HG03432 (cell line): ENCODE measurements around the gene CSTF3.
"Not testable (repeated sequence)": the region's sequence is repeated elsewhere in the genome, so short reads cannot be mapped to it uniquely, and the experiment has no call there.

Experiments used
- ATAC-seq: cut with Tn5 transposase; IDR thresholded peaks from one replicate; pipeline ENCODE4 v1.9.1; 2021; ENCODE audit warnings: mild to moderate bottlenecking, moderate library complexity; ENCODE audit not compliant: unreplicated experiment

Gene CSTF3

DNA sequence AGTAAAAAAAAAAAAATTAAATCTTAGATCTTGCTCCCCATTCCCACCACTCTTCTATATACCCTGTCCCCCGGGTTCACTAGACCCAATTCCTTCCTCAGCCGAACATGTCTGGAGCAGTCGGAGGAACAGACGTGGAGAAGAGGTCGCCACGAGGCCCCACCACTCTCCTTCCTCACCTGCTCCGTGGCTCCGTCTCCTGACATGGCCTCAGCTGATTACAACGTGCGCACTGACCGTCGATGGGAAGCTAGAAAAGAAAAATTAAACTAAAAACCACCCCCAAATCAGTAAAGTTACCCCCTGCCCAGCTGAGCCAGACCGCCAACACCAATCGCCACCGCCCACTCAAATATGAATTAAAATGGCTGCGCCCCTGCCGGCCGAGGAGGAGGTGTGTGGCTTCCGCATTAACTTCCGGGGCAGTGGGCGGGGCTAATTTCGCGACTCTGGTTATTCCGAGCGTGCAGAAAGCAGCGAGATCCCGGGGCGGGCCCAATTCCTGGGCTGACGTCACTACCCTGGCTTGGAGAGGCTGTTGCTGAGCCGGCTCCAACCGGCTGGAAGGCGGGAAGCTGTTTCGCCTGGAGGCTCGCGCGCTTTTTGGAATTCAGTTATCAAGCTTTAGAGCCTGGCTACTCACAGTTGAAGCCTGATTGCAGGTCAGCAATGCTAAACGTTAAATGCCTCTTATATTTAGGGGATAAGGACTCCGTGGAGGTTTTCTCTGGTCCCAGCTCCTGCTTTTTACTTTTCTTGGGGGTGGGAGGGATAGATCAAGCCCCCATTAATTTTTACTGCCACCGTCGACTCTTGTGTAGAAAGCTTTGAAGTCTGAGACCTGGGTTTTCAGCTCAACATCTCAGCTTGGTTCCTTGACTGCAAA is at the start of gene CSTF3:
CSTF3 (minus strand) TSS at position 361 of the 886 bp plus-strand sequence; CDS start at position 206, 155 bp downstream.
- ATAC-seq = peak; percentile 92

GRCh38 chr11:33208150-33208549 is 46.9 kb upstream of the CSTF3 start:
- ATAC-seq = no peak

DNA sequence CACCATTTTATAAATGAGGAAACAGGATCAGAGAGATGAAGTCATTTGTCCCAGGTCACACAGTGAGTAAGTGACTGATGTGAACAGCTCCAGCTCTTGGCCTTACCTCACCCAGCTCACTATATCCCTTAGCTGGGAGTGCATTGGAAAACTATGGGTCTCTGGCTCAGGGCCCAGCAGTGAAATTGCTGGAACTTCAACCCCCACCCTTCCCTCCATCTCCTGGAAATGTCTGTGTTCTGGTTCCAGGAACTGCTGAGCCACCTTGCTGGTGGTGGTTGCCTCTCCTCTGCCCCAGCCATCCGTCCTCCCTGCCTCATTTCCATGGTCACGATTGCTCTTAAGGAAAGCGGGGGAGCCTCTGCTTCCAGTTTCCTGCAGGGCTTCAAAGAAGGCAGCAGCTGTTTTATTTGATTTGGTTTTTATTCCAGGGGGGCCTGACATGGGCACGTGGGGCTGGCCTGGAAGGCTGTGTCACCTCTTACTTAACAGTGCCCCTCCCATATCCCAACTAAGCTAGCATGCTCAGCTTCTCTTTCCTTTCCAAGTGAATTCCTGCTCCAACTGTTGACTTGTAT is 46.2 kb upstream of the CSTF3 start:
- no peak for ATAC-seq

GRCh38 chr11:33197915-33198727 is 36.8 kb upstream of the CSTF3 start:
- no peak for ATAC-seq

DNA sequence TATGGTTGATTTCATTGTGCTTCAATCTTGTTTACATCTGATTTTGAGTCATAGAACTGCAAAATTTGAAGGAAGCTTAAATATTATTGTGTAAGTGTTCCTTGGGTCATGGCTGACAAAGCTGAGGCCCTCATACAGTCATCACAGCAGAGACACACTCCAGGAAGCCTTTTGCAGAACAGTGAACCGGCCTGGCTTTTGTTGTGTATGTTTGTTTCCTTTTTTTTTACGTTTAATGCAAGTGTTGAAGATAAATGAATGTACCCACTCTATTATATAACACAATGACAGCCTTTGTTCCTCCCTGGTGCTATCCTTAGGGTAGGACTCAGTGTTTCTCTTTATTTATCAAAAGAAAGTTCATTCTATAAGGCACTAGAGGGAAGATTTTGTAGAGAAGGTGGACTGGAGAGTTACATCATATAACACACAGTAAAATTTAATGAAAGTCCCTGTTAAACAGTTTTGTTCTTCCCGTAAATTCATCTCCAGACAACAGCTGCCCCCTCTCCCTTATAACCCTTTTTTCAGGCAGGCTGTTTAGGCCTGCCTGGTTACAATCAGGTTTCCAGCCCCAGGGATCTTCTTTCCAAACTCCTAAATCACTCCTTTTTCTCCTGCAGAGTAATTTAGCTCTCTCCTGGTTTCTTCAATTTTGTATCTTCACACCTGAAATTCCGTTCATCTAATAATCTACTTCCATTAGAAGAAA is 34.3 kb upstream of the CSTF3 start:
- ATAC-seq = no peak

GRCh38 chr11:33194455-33194854 is 33.2 kb upstream of the CSTF3 start:
- ATAC-seq = no peak

DNA sequence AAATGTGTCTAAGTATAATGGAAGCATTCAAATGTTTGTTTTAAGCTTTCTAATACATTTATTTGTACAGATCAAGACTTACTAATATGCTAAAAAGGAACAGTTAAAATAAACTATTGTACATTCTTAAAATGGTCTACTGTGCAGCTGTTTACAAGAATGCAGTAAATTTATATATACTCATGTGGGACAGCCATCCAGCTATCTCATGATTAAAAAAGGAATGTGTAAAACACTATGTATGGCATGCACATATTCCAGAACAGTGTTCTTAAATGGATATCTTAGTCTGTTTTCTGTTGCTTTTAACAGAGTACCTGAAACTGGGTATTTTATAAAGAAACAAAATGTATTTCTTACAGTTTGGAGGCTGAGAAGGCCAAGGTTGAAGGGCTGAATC is 30.2 kb upstream of the CSTF3 start:
- no peak for ATAC-seq

DNA sequence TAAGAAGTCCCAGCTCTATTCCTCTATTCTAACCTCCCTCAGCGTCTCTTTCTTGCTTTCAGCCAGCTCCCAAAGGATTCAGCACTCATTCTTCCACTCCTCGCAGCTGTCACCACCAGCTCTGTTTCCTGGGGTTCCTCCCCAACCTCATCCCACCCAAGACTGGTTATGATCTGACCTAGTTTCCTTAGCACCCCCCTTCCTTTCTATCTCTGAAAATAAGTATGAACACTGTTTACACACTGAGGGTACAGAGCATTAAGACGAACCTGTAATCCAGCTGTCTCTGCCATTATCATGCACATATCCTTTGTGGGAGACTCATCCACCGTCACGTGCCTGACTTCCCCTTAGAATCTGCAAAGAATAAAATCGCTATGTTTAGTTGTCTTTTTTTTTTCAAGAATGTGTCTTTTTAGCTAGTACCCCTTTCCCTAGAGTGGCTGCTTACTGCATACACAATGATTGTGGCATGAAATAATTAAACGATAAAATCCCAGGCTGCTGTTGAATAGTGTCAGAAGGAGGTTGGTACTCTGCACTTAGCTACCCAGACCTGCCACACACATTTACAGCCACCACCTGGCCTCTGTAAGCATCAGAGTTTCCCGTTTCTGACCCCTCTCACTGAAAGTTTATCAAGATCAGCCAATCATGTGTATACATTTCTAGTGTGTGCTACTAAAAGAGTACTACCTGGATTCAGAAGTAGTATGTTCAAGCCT is 26.9 kb upstream of the CSTF3 start:
- ATAC-seq = no peak

GRCh38 chr11:33185756-33186155 is 24.5 kb upstream of the CSTF3 start:
- ATAC-seq = no peak

GRCh38 chr11:33182246-33182878 is 21.1 kb upstream of the CSTF3 start:
- no peak for ATAC-seq

DNA sequence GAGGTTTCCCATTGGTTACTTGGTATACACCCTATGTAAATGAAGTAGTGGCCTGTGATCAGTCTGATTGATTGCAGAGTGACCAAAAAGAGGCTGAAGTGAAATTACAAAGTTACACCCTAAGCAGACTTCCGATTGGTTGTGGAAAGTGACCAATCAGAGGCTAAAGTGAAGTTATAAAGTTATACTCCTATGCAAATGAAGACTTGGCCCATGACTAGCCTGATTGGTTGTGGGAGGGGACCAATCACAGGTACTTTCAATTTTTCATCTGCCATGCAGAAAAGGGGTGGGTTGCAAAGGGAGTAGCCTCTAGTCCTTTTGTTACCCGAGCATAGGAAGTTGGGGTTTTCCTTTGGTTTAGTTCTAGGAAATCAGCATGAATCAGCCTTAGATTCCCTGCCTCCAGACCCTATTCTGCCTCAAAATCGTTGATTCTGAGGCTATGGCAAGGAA is 18.1 kb upstream of the CSTF3 start:
- no peak for ATAC-seq

DNA sequence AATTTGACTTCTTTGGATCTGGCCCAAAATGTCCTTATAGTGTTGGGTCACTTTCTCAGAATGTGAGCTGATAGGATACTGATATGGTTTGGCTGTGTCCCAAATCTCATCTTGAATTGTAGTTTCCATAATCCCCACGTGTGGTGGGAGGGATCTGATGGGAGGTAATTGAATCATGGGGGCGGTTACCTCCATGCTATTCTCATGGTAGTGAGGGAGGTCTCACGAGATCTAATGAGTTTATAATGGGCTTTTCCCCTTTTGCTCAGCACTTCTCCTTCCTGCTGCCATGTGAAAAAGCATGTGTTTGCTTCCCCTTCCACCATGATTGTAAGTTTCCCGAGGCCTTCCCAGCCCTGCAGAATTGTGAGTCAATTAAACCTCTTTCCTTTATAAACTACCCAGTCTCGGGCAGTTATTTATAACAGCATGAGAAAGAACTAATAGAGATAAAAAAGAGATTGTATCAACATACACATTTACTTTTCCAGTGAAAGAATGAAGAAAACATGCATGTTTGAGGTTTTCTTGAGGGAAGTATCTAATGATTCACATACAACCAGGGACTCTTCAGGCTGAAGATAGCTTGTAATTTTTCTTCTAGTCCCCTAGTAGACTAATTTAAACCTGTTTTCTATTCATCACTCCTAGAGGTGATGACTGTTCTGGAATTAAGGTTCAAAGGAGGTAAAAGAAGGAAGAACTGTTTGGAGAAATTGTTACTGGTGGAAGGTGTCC is 17.3 kb upstream of the CSTF3 start:
- no peak for ATAC-seq

DNA sequence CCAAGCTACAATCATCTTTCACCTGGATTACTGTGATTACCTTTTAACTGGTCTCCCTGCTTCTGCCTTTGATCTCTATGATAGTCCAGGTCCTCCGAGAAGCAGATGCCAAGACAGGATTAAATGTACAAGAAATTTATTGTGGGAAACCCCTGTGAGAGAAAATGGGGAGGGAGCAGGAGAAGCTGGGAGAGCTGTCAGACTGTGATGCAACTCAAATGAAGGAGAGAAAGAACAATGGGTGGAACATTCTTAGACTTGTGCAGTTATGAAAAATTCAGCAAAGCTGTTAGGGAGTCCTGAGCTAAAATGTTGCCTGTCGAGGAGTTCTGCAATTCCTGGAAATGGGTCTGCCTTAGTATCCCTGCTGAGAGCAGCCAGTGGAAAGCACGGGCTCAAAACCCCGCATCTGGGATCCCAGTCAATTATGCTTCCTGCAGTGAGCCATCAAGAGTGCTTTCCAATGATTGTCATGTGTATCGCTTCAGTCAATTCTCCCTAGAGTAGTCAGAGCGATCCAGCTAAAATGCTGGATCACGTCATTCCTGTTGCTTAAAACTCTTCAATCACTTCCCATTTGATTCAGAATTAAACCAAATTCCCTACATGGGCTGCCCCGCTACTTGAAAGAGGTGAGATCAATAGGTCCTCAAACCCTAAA is 16.5 kb upstream of the CSTF3 start:
- no peak for ATAC-seq

GRCh38 chr11:33176760-33177159 is 15.5 kb upstream of the CSTF3 start:
- not testable (repeated sequence) for ATAC-seq

DNA sequence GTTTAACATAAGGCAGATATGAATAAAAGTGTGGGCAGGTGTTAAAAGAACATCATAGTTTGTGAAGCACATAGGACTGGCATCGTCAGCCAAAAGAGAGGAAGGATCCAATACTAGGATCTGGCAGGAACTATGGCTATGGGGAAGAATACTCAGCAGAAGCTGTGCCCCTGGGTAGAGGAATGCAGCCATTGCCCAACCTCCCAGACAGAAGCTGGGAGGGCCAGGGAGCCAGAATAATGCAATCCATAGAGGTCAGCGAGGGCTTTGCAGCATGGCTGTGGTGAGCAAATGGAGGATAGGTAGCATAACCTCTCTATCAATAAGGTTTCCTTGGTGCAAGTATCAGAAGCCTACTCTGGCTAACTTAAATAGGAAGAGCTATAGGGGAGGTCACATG is 11.7 kb upstream of the CSTF3 start:
- ATAC-seq = no peak

- no peak for ATAC-seq
Observed at GRCh38 chr11:33172345-33172744, 11.1 kb upstream of the CSTF3 start.

GRCh38 chr11:33171251-33171650 is 10.0 kb upstream of the CSTF3 start:
- no peak for ATAC-seq

GRCh38 chr11:33168709-33169200 is 7.5 kb upstream of the CSTF3 start:
- ATAC-seq = no peak
